Germinal center (tissue), 1 donor: ENCODE results near the gene TMEM123.

Experiments used
- DNase-seq: peaks from one replicate; pipeline ENCODE4 v3.0.0; 2012; ENCODE audit warnings: mixed read lengths, low spot score

Gene TMEM123

GRCh38 chr11:102426000-102426399 is 26.6 kb downstream of the TMEM123 start:
- no peak for DNase-seq

GRCh38 chr11:102423936-102424335 is 28.6 kb downstream of the TMEM123 start:
- no peak for DNase-seq

GRCh38 chr11:102422817-102423712 is 29.5 kb downstream of the TMEM123 start:
- no peak for DNase-seq

GRCh38 chr11:102421261-102421660 is 31.3 kb downstream of the TMEM123 start:
- DNase-seq, result no peak

GRCh38 chr11:102420547-102420946 is 32.0 kb downstream of the TMEM123 start:
- no peak for DNase-seq

GRCh38 chr11:102419181-102419580 is 33.4 kb downstream of the TMEM123 start:
- no peak for DNase-seq

GRCh38 chr11:102416976-102417375 is 35.6 kb downstream of the TMEM123 start:
- DNase-seq, result no peak

GRCh38 chr11:102415304-102415916 is 37.2 kb downstream of the TMEM123 start:
- DNase-seq, result no peak

- DNase-seq, result no peak
Measured at GRCh38 chr11:102414559-102414958, 38.0 kb downstream of the TMEM123 start.

GRCh38 chr11:102413497-102413896 is 39.1 kb downstream of the TMEM123 start:
- no peak for DNase-seq

GRCh38 chr11:102411142-102411541 is 41.4 kb downstream of the TMEM123 start:
- no peak for DNase-seq

- no peak for DNase-seq
Measured at GRCh38 chr11:102410382-102410784, 42.2 kb downstream of the TMEM123 start.

- DNase-seq, result no peak
Measured at GRCh38 chr11:102408339-102408738, 44.2 kb downstream of the TMEM123 start.

- DNase-seq, result no peak
Measured at GRCh38 chr11:102407901-102408300, 44.7 kb downstream of the TMEM123 start.

- DNase-seq, result no peak
Measured at GRCh38 chr11:102406099-102406498, 46.5 kb downstream of the TMEM123 start.

- no peak for DNase-seq
Measured at GRCh38 chr11:102405501-102405900, 47.1 kb downstream of the TMEM123 start.

GRCh38 chr11:102402548-102402947 is 50.0 kb downstream of the TMEM123 start:
- no peak for DNase-seq

GRCh38 chr11:102401905-102402304 is 50.7 kb downstream of the TMEM123 start:
- no peak for DNase-seq

GRCh38 chr11:102400603-102401002 is 52.0 kb downstream of the TMEM123 start:
- no peak for DNase-seq

GRCh38 chr11:102399189-102399588 is 53.4 kb downstream of the TMEM123 start:
- DNase-seq, result no peak

- no peak for DNase-seq
Measured at GRCh38 chr11:102398297-102398696, 54.3 kb downstream of the TMEM123 start.

- no peak for DNase-seq
Measured at GRCh38 chr11:102396708-102397563, 55.6 kb downstream of the TMEM123 start.
